A549 (cell line): Measurements from ENCODE around the gene AFAP1L2. TPM values are rescaled to one million over a fixed set of nuclear protein-coding genes. Genes with fewer than 3 reads are reported as not detected.

Source experiments
- ATAC-seq, 2 experiments: fragments of 200-7000 bp in 1 of 2; fragments of >200 bp in 1 of 2; cut with Nextera tagmentation in 1 of 2; cut with Tn5 transposase in 1 of 2; 3 replicates each; pipeline versions ENCODE4 v1.8.0 to v1.9.1; 2018 to 2020; ENCODE audit warnings: mild to moderate bottlenecking in 1 of 2, moderate library complexity in 1 of 2
- CTCF ChIA-PET: fragments of 300-600 bp; sonication (Branson Sonifier 250); formaldehyde crosslinking; extraction: SDS; loops from one replicate; lab custom pipeline; 2021; ENCODE audit warnings: antibody characterized with exemption, inconsistent platforms; lab: Yijun Ruan, JAX
- POLR2A ChIA-PET: fragments of 350-600 bp; formaldehyde crosslinking; extraction: SDS; loops from one replicate; lab custom pipeline; 2021; ENCODE audit warnings: antibody characterized with exemption, inconsistent platforms; lab: Yijun Ruan, JAX
- DNase-seq, 2 experiments: peaks; one replicate each; pipeline versions ENCODE4 v3.0.0 to v3.0.0-alpha.2; 2011 to 2016; ENCODE audit warnings: low read depth in 1 of 2, low spot score in 1 of 2
- FAIRE-seq: peaks from 2 replicates; lab custom pipeline; 2011; peaks lifted over from hg19 to GRCh38; lab: Jason Lieb, UNC
- H3K27ac ChIP-seq, 2 experiments: fragments of >200 bp; sonication (Bioruptor Twin); formaldehyde crosslinking; 3 replicates each; pipeline ENCODE4 v1.5.1; 2016 to 2017
- H3K4me1 ChIP-seq: fragments of >200 bp; sonication (Bioruptor Twin); formaldehyde crosslinking; 3 replicates; pipeline ENCODE4 v1.6.1; 2016
- H3K4me2 ChIP-seq: fragments of >200 bp; sonication (Bioruptor Twin); formaldehyde crosslinking; 3 replicates; pipeline ENCODE4 v1.6.1; 2016
- H3K4me3 ChIP-seq: fragments of >200 bp; sonication (Bioruptor Twin); formaldehyde crosslinking; 3 replicates; pipeline ENCODE4 v1.5.1; 2016
- H3K9me3 ChIP-seq: fragments of >200 bp; sonication (Bioruptor Twin); formaldehyde crosslinking; 3 replicates; pipeline ENCODE4 v1.6.1; 2016
- ATOH8 ChIP-seq: fragments of 250-450 bp; sonication (Bioruptor Pico); IDR thresholded peaks from 2 replicates; pipeline ENCODE4 v1.5.0; 2020; ENCODE audit warnings: low read depth, mild to moderate bottlenecking, moderate library complexity
- BCL3 ChIP-seq: fragments of >200 bp; sonication (Bioruptor Twin); formaldehyde crosslinking; IDR thresholded peaks from 3 replicates; pipeline ENCODE4 v1.6.1; 2016
- CHD2 ChIP-seq: fragments of 150-350 bp; IDR thresholded peaks from 2 replicates; pipeline ENCODE4 v1.6.1; 2014; ENCODE audit warnings: low read length; ENCODE audit not compliant: partially characterized antibody
- FOXS1 ChIP-seq: fragments of 250-450 bp; sonication (Bioruptor Pico); IDR thresholded peaks from 2 replicates; pipeline ENCODE4 v1.5.0; 2020; ENCODE audit warnings: mild to moderate bottlenecking, moderate library complexity
- HDAC2 ChIP-seq: fragments of 200-600 bp; sonication (generic); IDR thresholded peaks from 2 replicates; pipeline ENCODE4 v1.6.1; 2016
- HEYL ChIP-seq: fragments of 250-450 bp; sonication (Bioruptor Pico); IDR thresholded peaks from 2 replicates; pipeline ENCODE4 v1.8.0; 2021; ENCODE audit warnings: mild to moderate bottlenecking, moderate library complexity
- HMGXB4 ChIP-seq: fragments of 250-450 bp; sonication (Bioruptor Pico); IDR thresholded peaks from 2 replicates; pipeline ENCODE4 v1.5.0; 2021; ENCODE audit warnings: mild to moderate bottlenecking, moderate library complexity, borderline replicate concordance
- HOXA7 ChIP-seq: fragments of 250-450 bp; sonication (Bioruptor Pico); IDR thresholded peaks from 2 replicates; pipeline ENCODE4 v1.5.0; 2020; ENCODE audit warnings: mild to moderate bottlenecking, moderate library complexity
- HOXB5 ChIP-seq: fragments of 250-450 bp; sonication (Bioruptor Pico); IDR thresholded peaks from 2 replicates; pipeline ENCODE4 v1.5.0; 2020; ENCODE audit warnings: mild to moderate bottlenecking, moderate library complexity
- JUNB ChIP-seq: fragments of >200 bp; sonication (Bioruptor Twin); formaldehyde crosslinking; IDR thresholded peaks from 2 replicates; pipeline ENCODE4 v1.6.1; 2016
- KDM1A ChIP-seq: fragments of 200-600 bp; sonication (generic); IDR thresholded peaks from 2 replicates; pipeline ENCODE4 v1.6.1; 2016; ENCODE audit warnings: low read depth, mild to moderate bottlenecking
- KDM5A ChIP-seq: fragments of 200-600 bp; sonication (generic); IDR thresholded peaks from 2 replicates; pipeline ENCODE4 v1.6.1; 2016; ENCODE audit warnings: antibody characterized with exemption, mild to moderate bottlenecking
- MAX ChIP-seq: IDR thresholded peaks from 2 replicates; pipeline ENCODE4 v1.6.1; 2012
- MYC ChIP-seq: IDR thresholded peaks from 2 replicates; pipeline ENCODE4 v1.6.1; 2012; ENCODE audit warnings: mild to moderate bottlenecking, inconsistent platforms, low read length, improper control_type of control experiment, borderline replicate concordance
- POLR2AphosphoS2 ChIP-seq: conservative IDR thresholded peaks from 2 replicates; pipeline ENCODE4 v1.6.1; 2012; ENCODE audit warnings: low read length, improper control_type of control experiment, inconsistent platforms
- RCOR1 ChIP-seq: fragments of 150-350 bp; IDR thresholded peaks from 2 replicates; pipeline ENCODE4 v1.6.1; 2014; ENCODE audit warnings: antibody characterized with exemption, low read length, low read depth
- REST ChIP-seq: fragments of 200-600 bp; sonication (generic); IDR thresholded peaks from 2 replicates; pipeline ENCODE4 v1.6.1; 2016; ENCODE audit warnings: antibody characterized with exemption, mild to moderate bottlenecking, moderate library complexity
- RFX5 ChIP-seq: fragments of 450-650 bp; IDR thresholded peaks from 2 replicates; pipeline ENCODE4 v1.7.1; 2014; ENCODE audit warnings: antibody characterized with exemption, mild to moderate bottlenecking, moderate library complexity
- RNF2 ChIP-seq: fragments of 200-600 bp; sonication (generic); IDR thresholded peaks from 2 replicates; pipeline ENCODE4 v1.6.1; 2016; ENCODE audit warnings: low read depth, mild to moderate bottlenecking, antibody characterized with exemption, moderate library complexity, borderline replicate concordance
- SMC3 ChIP-seq: fragments of >200 bp; sonication (Bioruptor Twin); formaldehyde crosslinking; IDR thresholded peaks from 3 replicates; pipeline ENCODE4 v1.6.1; 2018; ENCODE audit warnings: inconsistent platforms
- TFCP2L1 ChIP-seq: fragments of 250-450 bp; sonication (Bioruptor Pico); IDR thresholded peaks from 2 replicates; pipeline ENCODE4 v1.5.0; 2021; ENCODE audit warnings: mild to moderate bottlenecking
- whole genome bisulfite sequencing: methylation state at CpG from one replicate; pipeline ENCODE4 v1.1.6; 2017; ENCODE audit errors: missing lambda C conversion rate; 5-methylcytosine and 5-hydroxymethylcytosine counted together
- polyA plus RNA-seq, 4 experiments: library from polyadenylated mRNA; depleted of rRNA in 3 of 4; stranded (reverse); fragments of >200 nt; fragmentation: RNase III in 1 of 4; extraction: RNeasy Plus Mini Kit Qiagen cat#74134 plus additional on column Dnase treatment in 1 of 4; gene quantifications; 2 replicates in 3 of 4; 3 replicates in 1 of 4; pipeline ENCODE4 v1.2.3, GENCODE V29; 2011 to 2017

Gene AFAP1L2
- polyA plus RNA-seq, 2 of the 4 experiments (the other 2 are of a cell fraction) = 19.6 to 27.3 TPM

GRCh38 chr10:114309364-114309651 lies 95.0 kb downstream of the AFAP1L2 start:
- H3K27ac ChIP-seq = no peak overlapping the region; a peak in 1 of 6 replicates
- H3K4me1 ChIP-seq = peaks cover 25% of the 10 kb centered on the region
- DNase-seq (no peak), ATAC-seq (no peak), FAIRE-seq (no peak)
- H3K4me3 ChIP-seq = no peak overlapping the region
- WGBS = 91% methylated on average over 3 of the region's 3 CpGs
- TF ChIP-seq ATOH8 (CRISPR knock-in tag) = no peak
- TF ChIP-seq TFCP2L1 (CRISPR knock-in tag) = no peak
- no peak for TF ChIP-seq HMGXB4 (CRISPR knock-in tag)
- TF ChIP-seq CHD2 = no peak
- no peak for TF ChIP-seq RFX5
- no peak for TF ChIP-seq KDM5A
- TF ChIP-seq RCOR1 = no peak
- no peak for TF ChIP-seq POLR2AphosphoS2
- TF ChIP-seq HOXA7 (CRISPR knock-in tag) = no peak
- TF ChIP-seq HDAC2 = no peak
- H3K4me2 ChIP-seq = no peak overlapping the region
- no peaks in the 10 kb centered on the region for H3K9me3 ChIP-seq
- ChIA-PET CTCF (interaction anchor here (0.8 to 3.5 kb wide), 5 partner anchors 8 to 821 kb away, joined by 3 to 19 read pairs (median 3); partner anchors contain the start of gene AFAP1L2), POLR2A (no interaction called here)

- no peak for DNase-seq
- CTCF ChIA-PET = interaction anchor here (1.0 to 3.5 kb wide), 8 partner anchors 8 to 821 kb away, joined by 3 to 19 read pairs (median 3); partner anchors contain the start of gene AFAP1L2
- H3K27ac ChIP-seq = no peak overlapping the region; a peak in 1 of 6 replicates
- no peak for FAIRE-seq
- H3K9me3 ChIP-seq = no peaks in the 10 kb centered on the region
- no peak for ATAC-seq
- POLR2A ChIA-PET = interaction anchor here (0.6 kb wide), 1 partner anchor 82 kb away, joined by 7 read pairs; no protein-coding TSS in a partner anchor
- peaks cover 28% of the 10 kb centered on the region for H3K4me1 ChIP-seq
- no peak for TF ChIP-seq HEYL (CRISPR knock-in tag)
- H3K4me3 ChIP-seq = no peak overlapping the region
- no peak overlapping the region for H3K4me2 ChIP-seq
- WGBS = 84% methylated on average over 9 of the region's 9 CpGs
Measured at GRCh38 chr10:114308531-114309363, 95.6 kb downstream of the AFAP1L2 start.

- no peak for TF ChIP-seq KDM1A
- TF ChIP-seq HDAC2 = no peak
- no peak for TF ChIP-seq HOXB5 (CRISPR knock-in tag)
- TF ChIP-seq JUNB = no peak
- no peak for TF ChIP-seq FOXS1 (CRISPR knock-in tag)
- no peak for TF ChIP-seq RFX5
- no peak for TF ChIP-seq SMC3
- TF ChIP-seq BCL3 = no peak
- no peak for TF ChIP-seq REST
- no peak for TF ChIP-seq MAX
- no peak for TF ChIP-seq MYC
- no peak for TF ChIP-seq RNF2
- TF ChIP-seq CHD2 = no peak
- TF ChIP-seq, all 56 proteins: peak for 0
- peak overlapping the region; percentile 77 to 84 for H3K27ac ChIP-seq
- H3K4me2 ChIP-seq = peak overlapping the region; percentile 84; the same call in 2 of the 3 replicates
- H3K4me3 ChIP-seq = no peak overlapping the region
- FAIRE-seq (no peak), DNase-seq (no peak), ATAC-seq (no peak)
- H3K9me3 ChIP-seq = no peaks in the 10 kb centered on the region
- CTCF ChIA-PET = interaction anchor here (0.6 to 3.5 kb wide), 11 partner anchors 10 to 479 kb away, joined by 3 to 19 read pairs (median 5); partner anchors contain the start of gene AFAP1L2
- peaks cover 28% of the 10 kb centered on the region for H3K4me1 ChIP-seq
- 94% methylated on average over 10 of the region's 10 CpGs for WGBS
- POLR2A ChIA-PET = interaction anchor here (0.6 kb wide), 1 partner anchor 83 kb away, joined by 7 read pairs; no protein-coding TSS in a partner anchor
Measured at GRCh38 chr10:114307731-114308130, 96.6 kb downstream of the AFAP1L2 start.
